ENCODE measurements around the gene HSPA4.

HSPA4 gene

DNA sequence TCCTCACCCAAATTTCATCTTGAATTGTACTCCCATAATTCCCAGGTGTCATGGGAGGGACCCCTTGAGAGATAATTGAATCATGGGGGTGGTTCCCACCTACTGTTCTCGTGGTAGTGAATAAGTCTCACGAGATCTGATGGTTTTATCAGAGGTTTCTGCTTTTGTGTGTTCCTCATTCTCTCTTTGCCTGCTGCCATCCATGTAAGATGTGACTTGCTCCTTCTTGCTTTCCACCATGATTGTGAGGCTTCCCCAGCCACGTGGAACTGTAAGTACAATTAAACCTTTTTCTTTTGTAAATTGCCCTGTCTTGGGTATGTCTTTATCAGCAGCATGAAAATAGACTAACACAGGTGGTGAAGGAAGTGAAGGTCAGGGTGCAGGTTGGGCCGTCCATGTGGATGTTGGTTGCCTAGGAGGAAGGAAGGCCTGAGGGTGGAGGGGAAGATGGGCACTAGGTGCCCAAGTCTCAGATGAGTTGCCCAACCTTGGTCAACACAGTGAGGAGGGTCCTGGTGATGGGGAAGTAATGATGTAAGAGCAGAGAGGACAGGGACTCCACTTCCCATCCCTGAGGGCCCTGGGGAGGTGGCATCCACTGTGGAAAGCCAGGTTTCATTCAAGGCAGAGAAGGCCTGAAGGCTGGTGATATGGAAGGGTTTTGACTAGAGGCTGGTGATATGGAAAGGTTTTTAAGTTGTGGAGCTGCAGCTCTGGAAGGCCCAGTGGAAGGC is 92.6 kb downstream of the HSPA4 start:
- no peak for DNase-seq (ENCODE audit: low read depth)
- no peak for TF ChIP-seq CTCF (IDR thresholded peaks at IDR 0.05; ENCODE audit: insufficient read depth, low read depth, low read length, missing control alignments)
- H3K4me3 ChIP-seq (ENCODE audit: low read depth, low read length): no peak overlapping the region

DNA sequence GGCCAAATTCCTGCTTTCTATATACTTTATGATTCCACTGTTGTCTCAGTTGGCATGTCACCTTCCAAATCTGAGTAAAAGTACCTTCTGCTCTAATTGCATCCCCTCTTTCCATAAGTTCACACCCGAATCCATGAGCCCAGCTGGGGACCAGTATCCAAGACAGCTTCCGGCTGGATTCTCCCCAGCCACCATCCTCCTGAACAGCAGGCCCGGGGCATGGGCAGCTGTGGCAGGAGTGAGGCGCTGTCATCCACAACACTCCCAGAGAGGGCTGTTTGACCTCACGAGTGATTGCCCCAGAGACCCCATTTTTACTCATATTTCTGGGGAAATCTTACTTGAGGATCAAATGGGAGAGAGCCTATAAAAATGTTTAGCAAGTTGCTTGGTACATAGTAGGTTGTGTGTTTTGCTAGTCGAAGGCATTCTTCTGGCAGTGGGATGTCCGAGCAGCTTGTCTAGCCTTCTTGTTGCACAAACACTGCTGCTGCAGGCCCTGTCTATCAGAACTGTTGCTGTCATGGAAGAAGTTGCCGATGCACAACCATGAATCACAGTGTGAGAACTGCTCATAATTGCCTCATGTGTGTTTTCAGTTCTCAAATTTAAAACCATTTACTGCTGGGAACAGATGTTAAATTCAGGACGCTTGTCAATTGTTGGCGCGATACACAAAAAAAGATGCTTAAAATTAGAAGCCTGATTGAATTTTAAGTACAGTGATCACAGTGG is 93.8 kb downstream of the HSPA4 start:
- no peak overlapping the region for H3K4me3 ChIP-seq (ENCODE audit: low read depth, low read length)
- no peak for TF ChIP-seq CTCF (IDR thresholded peaks at IDR 0.05; ENCODE audit: insufficient read depth, low read depth, low read length, missing control alignments)
- no peak for DNase-seq (ENCODE audit: low read depth)

GRCh38 chr5:133147411-133147810 is 95.6 kb downstream of the HSPA4 start:
- DNase-seq (ENCODE audit: low read depth): peak; percentile 9
- H3K4me3 ChIP-seq (ENCODE audit: low read depth, low read length): no peak overlapping the region
- TF ChIP-seq CTCF (IDR thresholded peaks at IDR 0.05; ENCODE audit: insufficient read depth, low read depth, low read length, missing control alignments): no peak

DNA sequence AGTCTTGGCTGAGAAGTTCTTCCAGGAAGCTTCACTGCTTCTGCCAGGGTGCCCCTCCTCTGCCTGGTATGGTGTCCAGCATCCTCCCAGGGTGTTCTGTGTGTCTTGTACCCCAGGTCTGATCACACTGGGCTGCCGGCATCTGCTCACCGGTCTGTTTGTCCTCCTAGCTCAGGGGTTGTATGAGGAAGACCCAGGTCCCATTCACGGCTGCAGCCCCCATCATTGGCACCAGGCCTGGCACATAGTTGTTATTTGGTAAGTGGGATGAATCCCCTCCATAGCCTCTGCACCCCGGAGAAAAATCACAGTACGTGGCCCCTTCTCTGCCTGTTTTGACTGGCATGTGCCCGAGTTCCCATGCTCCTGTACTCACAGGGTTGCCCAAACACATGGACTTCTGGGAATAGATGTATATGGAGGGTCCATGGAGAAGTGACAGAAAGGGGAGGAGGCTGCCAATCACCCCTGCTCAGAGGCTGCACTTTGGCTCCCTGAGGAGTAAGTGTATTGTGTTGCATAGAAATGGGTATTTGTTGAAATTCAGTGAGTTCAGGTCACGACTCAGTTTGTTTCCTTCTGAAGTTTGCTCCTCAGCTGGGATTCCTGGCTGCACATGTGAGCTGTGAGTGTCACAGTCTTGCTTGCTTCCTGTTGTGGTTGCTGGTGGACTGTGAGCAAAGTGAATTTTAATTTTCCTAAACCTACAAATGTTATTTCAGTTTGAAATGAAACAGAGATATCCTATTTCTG is 96.2 kb downstream of the HSPA4 start:
- no peak for TF ChIP-seq CTCF (IDR thresholded peaks at IDR 0.05; ENCODE audit: insufficient read depth, low read depth, low read length, missing control alignments)
- no peak overlapping the region for H3K4me3 ChIP-seq (ENCODE audit: low read depth, low read length)
- DNase-seq (ENCODE audit: low read depth): no peak

GRCh38 chr5:133149345-133149744 is 97.5 kb downstream of the HSPA4 start:
- no peak for DNase-seq (ENCODE audit: low read depth)
- TF ChIP-seq CTCF (IDR thresholded peaks at IDR 0.05; ENCODE audit: insufficient read depth, low read depth, low read length, missing control alignments): no peak
- H3K4me3 ChIP-seq (ENCODE audit: low read depth, low read length): no peak overlapping the region

GRCh38 chr5:133150909-133151544 is 99.2 kb downstream of the HSPA4 start:
- no peak for DNase-seq (ENCODE audit: low read depth)
- no peak for TF ChIP-seq CTCF (IDR thresholded peaks at IDR 0.05; ENCODE audit: insufficient read depth, low read depth, low read length, missing control alignments)
- H3K4me3 ChIP-seq (ENCODE audit: low read depth, low read length): no peak overlapping the region
